EL (cell line): Measurements from ENCODE around the gene SNAPC2.

Source experiments
- DNase-seq: peaks from one replicate; pipeline ENCODE4 v3.0.0-alpha.2; 2016

Gene SNAPC2

GRCh38 chr19:7888826-7889217, 31.3 kb upstream of the SNAPC2 start:
- DNase-seq, result no peak

GRCh38 chr19:7893362-7894101, 26.6 kb upstream of the SNAPC2 start:
- DNase-seq, result peak; percentile 62

GRCh38 chr19:7894612-7895309, 25.4 kb upstream of the SNAPC2 start:
- no peak for DNase-seq

GRCh38 chr19:7895565-7895964, 24.6 kb upstream of the SNAPC2 start:
- no peak for DNase-seq

- no peak for DNase-seq
These were observed 22.8 kb upstream of the SNAPC2 start for GRCh38 chr19:7897292-7897691.

- no peak for DNase-seq
These were observed 21.2 kb upstream of the SNAPC2 start for GRCh38 chr19:7898967-7899366.

GRCh38 chr19:7899751-7900378, 20.3 kb upstream of the SNAPC2 start:
- DNase-seq, result no peak

GRCh38 chr19:7900401-7900870, 19.7 kb upstream of the SNAPC2 start:
- no peak for DNase-seq

GRCh38 chr19:7900931-7901330, 19.2 kb upstream of the SNAPC2 start:
- no peak for DNase-seq

GRCh38 chr19:7901337-7901736, 18.8 kb upstream of the SNAPC2 start:
- no peak for DNase-seq

- DNase-seq, result no peak
These were observed 17.3 kb upstream of the SNAPC2 start for GRCh38 chr19:7902796-7903243.

- peak; percentile 99 for DNase-seq
These were observed 16.7 kb upstream of the SNAPC2 start, which contains the start of gene MAP2K7 for GRCh38 chr19:7903244-7904073. TSS of gene MAP2K7 (plus strand) at chr19:7903877. CDS start at chr19:7903945, 68 bp downstream.

GRCh38 chr19:7904074-7905020, 15.8 kb upstream of the SNAPC2 start:
- no peak for DNase-seq

- DNase-seq, result no peak
These were observed 14.9 kb upstream of the SNAPC2 start for GRCh38 chr19:7905268-7905667.

- no peak for DNase-seq
These were observed 14.3 kb upstream of the SNAPC2 start for GRCh38 chr19:7905859-7906258.

- no peak for DNase-seq
These were observed 13.0 kb upstream of the SNAPC2 start for GRCh38 chr19:7907122-7907521.

GRCh38 chr19:7907544-7907943, 12.6 kb upstream of the SNAPC2 start:
- DNase-seq, result no peak

- DNase-seq, result no peak
These were observed 11.9 kb upstream of the SNAPC2 start for GRCh38 chr19:7908078-7908699.

GRCh38 chr19:7908742-7909461, 11.2 kb upstream of the SNAPC2 start:
- no peak for DNase-seq

GRCh38 chr19:7909471-7910067, 10.6 kb upstream of the SNAPC2 start:
- DNase-seq, result no peak
